Nephron progenitor cell (in vitro differentiated cells): ENCODE data around the gene TUBG1.

Source experiments
- DNase-seq: peaks from one replicate; pipeline ENCODE4 v3.0.0; 2021
- H3K27ac Mint-ChIP-seq: 2 replicates; pipeline ENCODE4 v1.8.0; 2021; ENCODE audit warnings: mild to moderate bottlenecking, moderate library complexity, mixed read lengths
- H3K27me3 Mint-ChIP-seq: 2 replicates; pipeline ENCODE4 v1.8.0; 2021; ENCODE audit warnings: mild to moderate bottlenecking, low read depth, mixed read lengths; ENCODE audit not compliant: poor library complexity
- H3K36me3 Mint-ChIP-seq: 2 replicates; pipeline ENCODE4 v1.8.0; 2021; ENCODE audit warnings: low read depth, mixed read lengths
- H3K4me1 Mint-ChIP-seq: 2 replicates; pipeline ENCODE4 v1.8.0; 2021; ENCODE audit warnings: mixed read lengths
- H3K4me3 Mint-ChIP-seq: 2 replicates; pipeline ENCODE4 v1.8.0; 2021; ENCODE audit warnings: mild to moderate bottlenecking, moderate library complexity, mixed read lengths
- H3K9me3 Mint-ChIP-seq: 2 replicates; pipeline ENCODE4 v1.8.0; 2021; ENCODE audit warnings: mild to moderate bottlenecking, moderate library complexity, mixed read lengths
- CTCF ChIP-seq: fragments of 200-600 bp; sonication (generic); IDR thresholded peaks from 2 replicates; pipeline ENCODE4 v1.5.0; 2021; ENCODE audit warnings: antibody characterized with exemption

The TUBG1 gene

GRCh38 chr17:42660692-42661345 is 51.3 kb downstream of the TUBG1 start:
- Mint-ChIP-seq H3K36me3 (peaks cover 24% of the 10 kb centered on the region), H3K27ac (no peak overlapping the region), H3K4me3 (peak overlapping the region; percentile 71), H3K27me3 (no peaks in the 10 kb centered on the region), H3K4me1 (peaks cover 21% of the 10 kb centered on the region), H3K9me3 (peaks cover 14% of the 10 kb centered on the region)
- no peak for TF ChIP-seq CTCF
- no peak for DNase-seq
